SK-N-SH (cell line): ENCODE results near the gene LARP1. TPM values are rescaled to one million over a fixed set of nuclear protein-coding genes. Genes with fewer than 3 reads are reported as not detected.

Experiments used
- CTCF ChIA-PET: fragments of 300-600, 350-600 bp; formaldehyde crosslinking; extraction: SDS; loops from one replicate; lab custom pipeline; 2021; lab: Yijun Ruan, JAX
- POLR2A ChIA-PET: fragments of 350-600 bp; sonication (Branson Sonifier 250); formaldehyde crosslinking; extraction: SDS; loops from one replicate; lab custom pipeline; 2020; ENCODE audit warnings: antibody characterized with exemption, inconsistent platforms; lab: Yijun Ruan, JAX
- DNase-seq: peaks from one replicate; pipeline ENCODE4 v3.0.0; 2012
- H2AFZ ChIP-seq: fragments of 200-600 bp; sonication (generic); 2 replicates; pipeline ENCODE4 v1.8.1; 2016; ENCODE audit warnings: antibody characterized with exemption, mild to moderate bottlenecking, low read depth
- H3F3A ChIP-seq: fragments of 200-600 bp; sonication (generic); replicated peaks from 2 replicates; pipeline ENCODE3; 2016; ENCODE audit warnings: antibody characterized with exemption, mild to moderate bottlenecking; ENCODE audit not compliant: insufficient read depth
- H3K27ac ChIP-seq, 2 experiments: fragments of 200-500 bp in 1 of 2; fragments of 200-600 bp in 1 of 2; sonication (Bioruptor generic) in 1 of 2; sonication (generic), shearing (Covaris generic) in 1 of 2; 2 replicates each; pipeline versions ENCODE4 v1.5.1 to v1.6.1; 2014 to 2016; ENCODE audit warnings: low read depth in 2 of 2, inconsistent platforms in 1 of 2, low read length in 1 of 2, mild to moderate bottlenecking in 1 of 2, mixed read lengths in 1 of 2
- H3K27me3 ChIP-seq: fragments of 200-600 bp; sonication (generic), shearing (Covaris generic); 2 replicates; pipeline ENCODE4 v1.6.1; 2016; ENCODE audit warnings: mixed run types; ENCODE audit not compliant: insufficient read depth
- H3K36me3 ChIP-seq, 2 experiments: fragments of 200-500 bp in 1 of 2; fragments of 200-600 bp in 1 of 2; sonication (Bioruptor generic) in 1 of 2; sonication (generic) in 1 of 2; replicated peaks in 1 of 2; 2 replicates each; pipeline versions ENCODE3 to v1.5.1; 2014 to 2016; ENCODE audit warnings: low read length in 1 of 2, mild to moderate bottlenecking in 1 of 2; ENCODE audit not compliant: insufficient read depth in 2 of 2, control insufficient read depth in 1 of 2
- H3K4me1 ChIP-seq, 2 experiments: fragments of 200-500 bp in 1 of 2; fragments of 200-600 bp in 1 of 2; sonication (Bioruptor generic) in 1 of 2; sonication (generic), shearing (Covaris generic) in 1 of 2; 2 replicates each; pipeline versions ENCODE4 v1.5.1 to v1.6.1; 2014 to 2016; ENCODE audit warnings: low read depth in 1 of 2, low read length in 1 of 2, mixed run types in 1 of 2; ENCODE audit not compliant: insufficient read depth in 2 of 2, control insufficient read depth in 1 of 2
- H3K4me2 ChIP-seq: fragments of 200-600 bp; sonication (generic), shearing (Covaris generic); 2 replicates; pipeline ENCODE4 v1.6.1; 2017; ENCODE audit warnings: mixed run types
- H3K4me3 ChIP-seq, 2 experiments: fragments of 200-500 bp in 1 of 2; fragments of 200-600 bp in 1 of 2; sonication (Bioruptor generic) in 1 of 2; sonication (generic), shearing (Covaris generic) in 1 of 2; 2 replicates each; pipeline versions ENCODE4 v1.5.1 to v1.8.1; 2014 to 2016; ENCODE audit warnings: low read depth in 2 of 2, inconsistent platforms in 1 of 2, low read length in 1 of 2, mild to moderate bottlenecking in 1 of 2, mixed read lengths in 1 of 2, moderate library complexity in 1 of 2
- H3K79me2 ChIP-seq: fragments of 200-600 bp; sonication (generic); 2 replicates; pipeline ENCODE4 v1.8.1; 2017; ENCODE audit warnings: mild to moderate bottlenecking; ENCODE audit not compliant: insufficient read depth
- H3K9ac ChIP-seq: fragments of 200-600 bp; sonication (generic); 2 replicates; pipeline ENCODE4 v1.6.1; 2017; ENCODE audit warnings: mixed run types
- H3K9me2 ChIP-seq: fragments of 200-600 bp; sonication (generic); 2 replicates; pipeline ENCODE4 v1.6.1; 2017; ENCODE audit warnings: mixed run types
- H3K9me3 ChIP-seq: fragments of 200-600 bp; sonication (generic); 2 replicates; pipeline ENCODE4 v1.6.1; 2017; ENCODE audit warnings: mixed run types, mild to moderate bottlenecking, moderate library complexity
- H4K20me1 ChIP-seq: fragments of 200-600 bp; sonication (generic); 2 replicates; pipeline ENCODE4 v1.6.1; 2017; ENCODE audit warnings: mild to moderate bottlenecking, mixed run types; ENCODE audit not compliant: insufficient read depth
- JUND ChIP-seq: IDR thresholded peaks from 2 replicates; pipeline ENCODE4 v1.4.0; 2012
- MAX ChIP-seq: IDR thresholded peaks from 2 replicates; pipeline ENCODE4 v1.4.0; 2012; ENCODE audit warnings: low read depth
- MEF2A ChIP-seq: IDR thresholded peaks from 2 replicates; pipeline ENCODE4 v1.4.0; 2012; ENCODE audit warnings: low read depth, borderline replicate concordance
- MXI1 ChIP-seq: IDR thresholded peaks from 2 replicates; pipeline ENCODE4 v1.6.1; 2012; ENCODE audit warnings: mild to moderate bottlenecking, low read depth, low read length, improper control_type of control experiment
- NFIC ChIP-seq: IDR thresholded peaks from 2 replicates; pipeline ENCODE4 v1.4.0; 2012; ENCODE audit warnings: borderline replicate concordance
- NRF1 ChIP-seq: IDR thresholded peaks from 2 replicates; pipeline ENCODE4 v1.6.1; 2012; ENCODE audit warnings: low read depth, mild to moderate bottlenecking, low read length
- PBX3 ChIP-seq: IDR thresholded peaks from 2 replicates; pipeline ENCODE4; 2012
- WGBS: methylation state at CpG from one replicate; pipeline ENCODE4 v1.1.6; 2017; ENCODE audit warnings: low lambda C conversion rate; 5-methylcytosine and 5-hydroxymethylcytosine counted together
- polyA plus RNA-seq, 3 experiments: library from polyadenylated mRNA; depleted of rRNA; stranded (reverse); fragments of >200 nt; gene quantifications; 2 replicates each; pipeline ENCODE4 v1.2.3, GENCODE V29; 2012

LARP1 gene
- polyA plus RNA-seq, 1 of the 3 experiments (the other 2 are of a cell fraction) = 57.4 TPM

- TF ChIP-seq PBX3 (no peak), MXI1 (no peak)
- TF ChIP-seq, all 33 proteins: peak for 0
Observed at GRCh38 chr5:154782812-154783592, 27.8 kb downstream of the LARP1 start (continued).

GRCh38 chr5:154783774-154784460, 28.7 kb downstream of the LARP1 start:
- H3K4me3 ChIP-seq = no peak overlapping the region
- H3K4me1 ChIP-seq = peaks cover 8 to 28% of the 10 kb centered on the region in 2 experiments; a peak in 2 of 4 replicates
- H2AFZ ChIP-seq = no peak overlapping the region
- H3K4me2 ChIP-seq = no peak overlapping the region
- H3K36me3 ChIP-seq = no peaks in the 10 kb centered on the region
- H4K20me1 ChIP-seq = peaks cover 100% of the 10 kb centered on the region
- H3K9me3 ChIP-seq = no peaks in the 10 kb centered on the region
- DNase-seq = no peak
- H3K79me2 ChIP-seq = peaks cover 100% of the 10 kb centered on the region
- no peaks in the 10 kb centered on the region for H3K9me2 ChIP-seq
- H3F3A ChIP-seq = peaks cover under 1% of the 10 kb centered on the region
- POLR2A ChIA-PET = no interaction called here
- CTCF ChIA-PET = interaction anchor here (0.9 to 1.0 kb wide), 2 partner anchors 18 to 134 kb away, joined by 3 read pairs; no protein-coding TSS in a partner anchor
- WGBS = 95% methylated on average over 11 of the region's 11 CpGs
- TF ChIP-seq NFIC (no peak), MXI1 (no peak)
- TF ChIP-seq, all 33 proteins: peak for 0
- Histone ChIP-seq H3K27ac (no peak overlapping the region), H3K9ac (no peak overlapping the region), H3K27me3 (no peaks in the 10 kb centered on the region)

- Histone ChIP-seq H3F3A (no peaks in the 10 kb centered on the region), H3K4me2 (no peak overlapping the region), H4K20me1 (peaks cover 100% of the 10 kb centered on the region), H3K4me3 (no peak overlapping the region), H3K9me3 (no peaks in the 10 kb centered on the region), H3K4me1 (peaks cover 3 to 28% of the 10 kb centered on the region in 2 experiments; a peak in 2 of 4 replicates), H3K9me2 (no peaks in the 10 kb centered on the region), H3K27ac (no peak overlapping the region), H3K36me3 (no peaks in the 10 kb centered on the region), H2AFZ (no peak overlapping the region), H3K79me2 (peaks cover 100% of the 10 kb centered on the region), H3K27me3 (no peaks in the 10 kb centered on the region), H3K9ac (no peak overlapping the region)
- WGBS = 100% methylated on average over 2 of the region's 2 CpGs
- ChIA-PET POLR2A (no interaction called here), CTCF (no interaction called here)
- no peak for DNase-seq
- no peak for TF ChIP-seq PBX3
- no peak for TF ChIP-seq MEF2A
- no peak for TF ChIP-seq NRF1
- TF ChIP-seq MAX = no peak
- no peak for TF ChIP-seq JUND
Observed at GRCh38 chr5:154784856-154785255, 29.7 kb downstream of the LARP1 start.
